GM21447 (cell line): ENCODE results near the gene IFT43.

ENCODE experiments used
- ATAC-seq: cut with Tn5 transposase; IDR thresholded peaks from one replicate; pipeline ENCODE4 v1.9.1; 2021; ENCODE audit not compliant: unreplicated experiment

IFT43 gene

GRCh38 chr14:76101391-76102379, 116.1 kb downstream of the IFT43 start:
- no peak for ATAC-seq

- ATAC-seq = no peak
Observed at GRCh38 chr14:76104802-76105355, 119.3 kb downstream of the IFT43 start.

GRCh38 chr14:76106188-76106587, 120.6 kb downstream of the IFT43 start:
- no peak for ATAC-seq

DNA sequence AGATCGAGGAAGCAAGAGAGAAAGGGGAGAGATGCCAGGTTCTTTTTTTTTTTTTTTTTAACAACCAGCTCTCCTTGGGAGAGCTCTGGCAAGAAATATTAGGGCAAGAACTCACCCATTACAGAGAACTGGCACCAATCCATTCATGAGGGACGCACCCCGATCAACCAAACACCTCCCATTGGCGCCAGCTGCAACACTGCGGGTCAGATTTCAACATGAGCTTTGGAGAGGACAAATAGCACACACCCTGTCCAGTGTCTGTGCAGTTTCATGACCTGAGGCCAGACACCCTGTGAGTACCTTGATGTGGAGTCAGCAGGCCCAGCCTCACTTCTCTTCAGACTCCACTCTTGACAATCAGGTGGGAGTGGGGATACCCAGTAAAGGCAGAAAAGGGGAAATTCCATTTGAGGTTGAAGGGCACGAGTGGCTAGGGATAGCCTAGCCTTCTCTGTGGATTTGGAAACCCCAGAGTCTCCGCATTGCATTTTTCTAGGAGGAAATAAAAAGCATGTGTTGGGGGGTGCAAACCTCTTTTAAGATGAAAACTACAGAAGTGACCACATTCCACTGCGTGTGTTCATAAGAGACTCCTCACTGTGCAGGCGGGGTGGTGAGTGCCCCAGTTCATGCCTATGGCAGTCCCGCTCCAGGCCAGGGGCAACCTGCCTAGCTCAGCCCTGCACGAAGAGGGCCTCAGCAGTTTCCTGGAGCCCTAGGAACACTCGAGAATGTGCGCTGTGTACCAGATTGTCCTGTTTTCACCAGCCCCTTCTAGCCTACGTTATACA, 123.7 kb downstream of the IFT43 start:
- no peak for ATAC-seq

- no peak for ATAC-seq
Observed at GRCh38 chr14:76112889-76113624, 127.5 kb downstream of the IFT43 start.

- no peak for ATAC-seq
Observed at GRCh38 chr14:76113691-76114090, 128.1 kb downstream of the IFT43 start.

DNA sequence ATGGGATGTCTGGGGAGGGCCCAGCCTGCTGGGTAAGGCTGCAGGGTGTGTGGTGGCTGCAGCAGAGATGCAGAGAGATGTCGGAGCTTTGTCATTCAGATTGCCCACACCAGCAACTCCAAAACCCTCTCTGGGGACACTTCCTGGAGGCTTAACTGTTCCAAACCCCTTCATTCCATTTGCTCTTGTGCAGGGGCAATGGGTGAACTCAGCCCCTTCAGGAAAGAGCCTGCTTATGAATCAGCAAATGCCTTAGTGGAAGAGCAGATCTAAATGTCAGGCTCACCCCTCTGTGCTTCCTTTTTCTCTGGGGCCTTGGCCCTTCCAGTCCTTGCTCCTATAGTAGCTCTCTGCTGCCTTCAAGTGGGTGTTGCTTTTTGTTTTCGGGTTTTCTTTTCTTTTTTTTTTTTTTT, 129.5 kb downstream of the IFT43 start:
- ATAC-seq = no peak

GRCh38 chr14:76117789-76118484, 132.4 kb downstream of the IFT43 start:
- ATAC-seq = no peak

- ATAC-seq = no peak
Observed at GRCh38 chr14:76118594-76118993, 133.0 kb downstream of the IFT43 start.

- no peak for ATAC-seq
Observed at GRCh38 chr14:76121089-76121748, 135.7 kb downstream of the IFT43 start.

DNA sequence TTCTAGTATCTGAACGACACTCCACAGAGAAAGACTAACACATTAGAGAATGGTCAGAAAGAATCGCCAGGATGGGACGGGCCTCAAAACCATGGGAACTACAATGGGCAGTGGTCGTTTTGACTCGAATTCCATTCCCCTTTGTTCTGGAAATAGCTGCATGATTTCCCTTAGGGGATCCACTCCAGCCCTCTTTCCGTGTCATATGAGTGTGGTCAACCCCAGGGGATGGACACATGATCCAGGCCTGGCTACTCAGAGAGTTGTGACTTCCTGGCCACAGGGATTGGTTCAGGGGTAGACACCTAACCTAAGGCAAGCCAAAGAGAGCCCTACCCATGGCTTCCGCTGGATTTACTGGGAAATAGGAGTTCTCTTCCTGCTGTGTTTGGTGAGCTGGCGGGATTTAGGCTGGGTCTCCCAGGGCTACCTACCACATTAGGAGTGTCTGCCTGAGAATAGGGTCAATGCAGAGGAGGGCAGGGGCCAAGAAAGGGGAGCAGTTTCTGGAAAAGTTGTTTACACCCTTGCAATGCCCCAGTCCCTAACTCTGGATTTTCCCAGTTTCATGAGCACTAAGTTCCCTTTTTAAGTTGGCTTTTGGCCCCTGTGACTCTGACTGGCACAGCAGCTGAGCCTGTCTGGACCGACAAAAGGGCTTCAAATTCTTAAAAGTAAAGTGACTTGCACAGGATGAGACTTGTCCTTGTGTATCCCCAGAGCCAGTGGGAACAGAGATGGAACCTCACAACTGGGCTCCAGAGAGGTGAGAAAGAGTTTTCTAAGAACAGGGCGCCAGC, 138.1 kb downstream of the IFT43 start:
- ATAC-seq = no peak

GRCh38 chr14:76125511-76125910, 139.9 kb downstream of the IFT43 start:
- no peak for ATAC-seq

- ATAC-seq = no peak
Observed at GRCh38 chr14:76126076-76126475, 140.5 kb downstream of the IFT43 start.

DNA sequence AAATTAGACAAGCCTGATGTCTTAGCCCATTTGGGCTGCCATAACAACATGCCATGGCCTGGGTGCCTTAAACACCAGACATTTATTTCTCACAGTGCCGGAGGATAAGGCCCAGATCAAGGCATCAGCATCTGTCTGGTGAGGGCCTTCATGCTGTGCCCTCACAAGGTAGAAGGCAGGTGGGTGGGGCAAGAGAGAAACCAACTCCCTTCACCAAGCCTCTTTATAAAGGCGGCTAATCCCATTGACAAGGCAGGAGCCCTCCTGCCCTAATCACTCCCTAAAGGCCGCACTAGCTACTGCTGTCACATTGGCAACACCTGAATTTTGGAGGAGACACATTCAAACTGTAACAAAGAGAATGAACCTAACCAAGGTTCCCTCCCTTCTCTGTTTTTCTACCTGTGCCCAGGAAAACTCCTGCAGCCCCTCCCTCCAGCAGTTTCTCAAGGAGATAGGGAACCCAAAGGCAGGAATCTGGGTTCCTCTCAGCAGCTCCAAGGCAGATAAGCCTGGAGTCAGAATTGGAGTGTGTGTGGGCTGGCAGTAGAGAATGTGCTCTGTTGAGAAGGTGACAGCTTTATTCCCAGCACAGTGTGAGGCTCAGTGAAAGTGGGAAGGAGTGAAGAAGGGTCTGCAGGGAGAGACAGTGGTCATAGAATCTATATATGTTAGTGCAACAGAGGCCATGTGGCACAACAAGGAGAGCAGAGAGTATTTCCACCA, 144.5 kb downstream of the IFT43 start:
- ATAC-seq = no peak

- ATAC-seq = no peak
Observed at GRCh38 chr14:76131071-76131965, 145.8 kb downstream of the IFT43 start.

GRCh38 chr14:76133103-76133502, 147.5 kb downstream of the IFT43 start:
- ATAC-seq = no peak
